K562 (cell line): ENCODE results near the gene NBEAL2. TPM values are rescaled to one million over a fixed set of nuclear protein-coding genes. Genes with fewer than 3 reads are reported as not detected.
A peak's percentile ranks its signal among the peaks of the same experiment; 100 is the strongest.

ENCODE experiments used
- CHAMP1 ChIP-seq: fragments of 450-650 bp; IDR thresholded peaks from 2 replicates; pipeline ENCODE4 v1.6.1; 2016; ENCODE audit warnings: mild to moderate bottlenecking
- CREBBP ChIP-seq: IDR thresholded peaks from one replicate; pipeline ENCODE4 v1.6.1; 2012; ENCODE audit warnings: low read depth, mild to moderate bottlenecking, control low read depth, inconsistent platforms, low read length
- CREM ChIP-seq: IDR thresholded peaks from 2 replicates; pipeline ENCODE4 v1.6.1; 2014; ENCODE audit warnings: antibody characterized with exemption, low read depth
- CSDE1 ChIP-seq, 2 experiments: fragments of 450-650 bp; IDR thresholded peaks; 2 replicates each; pipeline ENCODE4 v1.6.1; 2016; ENCODE audit warnings: mild to moderate bottlenecking in 1 of 2
- CXXC5 ChIP-seq: fragments of 250-450 bp; sonication (Bioruptor Pico); IDR thresholded peaks from 2 replicates; pipeline ENCODE4 v1.8.0; 2022; ENCODE audit warnings: inconsistent platforms, mild to moderate bottlenecking, moderate library complexity
- FOXJ3 ChIP-seq: sonication (generic); formaldehyde crosslinking; IDR thresholded peaks from 2 replicates; pipeline ENCODE4 v1.4.0; 2020; ENCODE audit warnings: mild to moderate bottlenecking, missing genetic modification reagents
- RBM34 ChIP-seq: fragments of 200-400 bp; formaldehyde crosslinking; IDR thresholded peaks from 2 replicates; pipeline ENCODE4 v1.6.1; 2018; ENCODE audit warnings: low read length, borderline replicate concordance; ENCODE audit not compliant: insufficient read depth
- SAFB ChIP-seq: fragments of 200-400 bp; formaldehyde crosslinking; IDR thresholded peaks from 2 replicates; pipeline ENCODE4 v1.6.1; 2017; ENCODE audit warnings: low read depth, low read length, borderline replicate concordance
- SMAD3 ChIP-seq: fragments of 450-650 bp; formaldehyde crosslinking; conservative IDR thresholded peaks from 2 replicates; pipeline ENCODE4 v1.4.0; 2020; ENCODE audit warnings: mild to moderate bottlenecking
- SRSF7 ChIP-seq: fragments of 200-400 bp; formaldehyde crosslinking; optimal IDR thresholded peaks from 2 replicates; pipeline ENCODE3; 2017; ENCODE audit warnings: mild to moderate bottlenecking, low read depth, low read length
- STAT5A ChIP-seq: IDR thresholded peaks from 2 replicates; pipeline ENCODE4 v1.6.1; 2012; ENCODE audit warnings: low read length, inconsistent platforms, borderline replicate concordance
- TBL1XR1 ChIP-seq, 2 experiments: IDR thresholded peaks; 2 replicates each; pipeline ENCODE4 v1.6.1; 2012; ENCODE audit warnings: improper control_type of control experiment in 2 of 2, low read length in 2 of 2, mild to moderate bottlenecking in 1 of 2
- ZBTB40 ChIP-seq, 2 experiments: fragments of 450-650 bp in 1 of 2; sonication (generic) in 1 of 2; formaldehyde crosslinking in 1 of 2; IDR thresholded peaks; 2 replicates each; pipeline versions ENCODE4 v1.7.1 to v1.9.0; 2016 to 2022; ENCODE audit warnings: inconsistent platforms in 1 of 2, mild to moderate bottlenecking in 1 of 2, missing genetic modification reagents in 1 of 2
- ZFP30 ChIP-seq: fragments of 250-450 bp; sonication (Bioruptor Pico); IDR thresholded peaks from 2 replicates; pipeline ENCODE4 v1.8.0; 2022; ENCODE audit warnings: moderate library complexity, mild to moderate bottlenecking, inconsistent platforms, borderline replicate concordance
- ZNF121 ChIP-seq: sonication (generic); formaldehyde crosslinking; conservative IDR thresholded peaks from 2 replicates; pipeline ENCODE4 v1.8.0; 2022; ENCODE audit warnings: missing genetic modification reagents
- ZNF707 ChIP-seq: fragments of 250-450 bp; sonication (Bioruptor Pico); conservative IDR thresholded peaks from 2 replicates; pipeline ENCODE4 v1.8.0; 2022; ENCODE audit warnings: inconsistent platforms, mild to moderate bottlenecking, moderate library complexity
- polyA plus RNA-seq, 8 experiments: library from polyadenylated mRNA; depleted of rRNA in 4 of 8; stranded (reverse) in 5 of 8; unstranded in 3 of 8; fragments of >200 nt; fragmentation: Nextera tagmentation in 2 of 8; fragmentation: Illumina TruSeq in 1 of 8; extraction: Ambion mirVana in 2 of 8; extraction: Trizol in 1 of 8; gene quantifications; 2 replicates each; pipeline versions ENCODE4 v1.2.1 to v1.2.3, GENCODE V29; 2011 to 2014; ENCODE audit warnings: inconsistent platforms in 1 of 8, missing spikeins in 1 of 8
- total RNA-seq, 7 experiments: library from RNA; depleted of rRNA in 6 of 7; stranded (reverse); fragments of >200 nt in 6 of 7; fragmentation: Illumina TruSeq in 2 of 7; extraction: Trizol in 2 of 7; gene quantifications; 2 replicates each; pipeline versions ENCODE4 v1.2.1 to v1.2.3, GENCODE V29; 2011 to 2021; ENCODE audit warnings: low replicate concordance in 1 of 7
- TF ChIP-seq, protein P1 (sequence below): sonication (generic); formaldehyde crosslinking; IDR thresholded peaks from 2 replicates; pipeline ENCODE4 v1.5.0; 2020; ENCODE audit warnings: missing genetic modification reagents

The NBEAL2 gene
- total and polyA plus RNA-seq, 9 of the 15 experiments (the other 6 are each of a cell fraction or from before 2014, with no cell fraction given) = 0.06 to 114 (median 29.6) TPM

- TF ChIP-seq ZNF707 (CRISPR knock-in tag) = no peak
- TF ChIP-seq ZFP30 (CRISPR knock-in tag) = no peak
- TF ChIP-seq, protein P1, sequence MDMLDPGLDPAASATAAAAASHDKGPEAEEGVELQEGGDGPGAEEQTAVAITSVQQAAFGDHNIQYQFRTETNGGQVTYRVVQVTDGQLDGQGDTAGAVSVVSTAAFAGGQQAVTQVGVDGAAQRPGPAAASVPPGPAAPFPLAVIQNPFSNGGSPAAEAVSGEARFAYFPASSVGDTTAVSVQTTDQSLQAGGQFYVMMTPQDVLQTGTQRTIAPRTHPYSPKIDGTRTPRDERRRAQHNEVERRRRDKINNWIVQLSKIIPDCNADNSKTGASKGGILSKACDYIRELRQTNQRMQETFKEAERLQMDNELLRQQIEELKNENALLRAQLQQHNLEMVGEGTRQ = no peak
- TF ChIP-seq FOXJ3 = no peak
- no peak for TF ChIP-seq RBM34
- TF ChIP-seq TBL1XR1 (IDR thresholded peaks at IDR 0.05; ENCODE audit: low read length in 2 of 2) = 0 out of 4 replicates have a peak, but pooled peaks of 1 of the 2 experiments have one; percentile 10
- TF ChIP-seq ZBTB40 (IDR thresholded peaks at IDR 0.05) = no peak
- TF ChIP-seq ZBTB40 (CRISPR knock-in tag; IDR thresholded peaks at IDR 0.05) = no peak
- TF ChIP-seq ZNF121 (CRISPR knock-in tag) = no peak
- no peak for TF ChIP-seq CSDE1 (IDR thresholded peaks at IDR 0.05)
- no peak for TF ChIP-seq CHAMP1
- no peak for TF ChIP-seq SAFB
- no peak for TF ChIP-seq SMAD3 (CRISPR knock-in tag)
- TF ChIP-seq CXXC5 (CRISPR knock-in tag) = 0 out of 2 replicates have a peak, but pooled peaks have one; percentile 24
- no peak for TF ChIP-seq CREBBP
- TF ChIP-seq STAT5A = peak; percentile 34; the same call in 1 of the 2 replicates
- TF ChIP-seq CREM = no peak
- TF ChIP-seq SRSF7 = no peak
These were observed 7.7 kb upstream of the NBEAL2 start (continued) for GRCh38 chr3:46971742-46972141.
